ENCODE measurements around the gene SECISBP2.
"Not testable (repeated sequence)": the region's sequence is repeated elsewhere in the genome, so short reads cannot be mapped to it uniquely, and the experiment has no call there.

DNA sequence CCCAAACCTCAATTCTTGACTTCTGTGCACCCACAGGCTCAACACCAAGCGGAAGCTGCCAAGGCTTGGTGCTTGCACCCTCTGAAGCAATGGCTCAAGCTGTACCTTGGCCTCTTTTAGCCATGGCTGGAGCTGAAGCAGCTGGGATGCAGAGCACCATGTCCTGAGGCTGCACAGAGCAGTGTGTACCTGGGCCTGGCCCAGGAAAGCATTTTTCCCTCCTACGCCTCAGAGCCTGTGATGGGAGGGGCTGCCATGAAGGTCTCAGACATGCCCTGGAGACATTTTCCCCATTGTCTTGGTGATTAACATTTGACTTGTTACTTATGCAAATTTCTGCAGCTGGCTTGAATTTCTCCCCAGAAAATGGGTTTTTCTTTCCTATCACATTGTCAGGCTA, 42.3 kb upstream of the SECISBP2 start:
- TF ChIP-seq, protein P1, sequence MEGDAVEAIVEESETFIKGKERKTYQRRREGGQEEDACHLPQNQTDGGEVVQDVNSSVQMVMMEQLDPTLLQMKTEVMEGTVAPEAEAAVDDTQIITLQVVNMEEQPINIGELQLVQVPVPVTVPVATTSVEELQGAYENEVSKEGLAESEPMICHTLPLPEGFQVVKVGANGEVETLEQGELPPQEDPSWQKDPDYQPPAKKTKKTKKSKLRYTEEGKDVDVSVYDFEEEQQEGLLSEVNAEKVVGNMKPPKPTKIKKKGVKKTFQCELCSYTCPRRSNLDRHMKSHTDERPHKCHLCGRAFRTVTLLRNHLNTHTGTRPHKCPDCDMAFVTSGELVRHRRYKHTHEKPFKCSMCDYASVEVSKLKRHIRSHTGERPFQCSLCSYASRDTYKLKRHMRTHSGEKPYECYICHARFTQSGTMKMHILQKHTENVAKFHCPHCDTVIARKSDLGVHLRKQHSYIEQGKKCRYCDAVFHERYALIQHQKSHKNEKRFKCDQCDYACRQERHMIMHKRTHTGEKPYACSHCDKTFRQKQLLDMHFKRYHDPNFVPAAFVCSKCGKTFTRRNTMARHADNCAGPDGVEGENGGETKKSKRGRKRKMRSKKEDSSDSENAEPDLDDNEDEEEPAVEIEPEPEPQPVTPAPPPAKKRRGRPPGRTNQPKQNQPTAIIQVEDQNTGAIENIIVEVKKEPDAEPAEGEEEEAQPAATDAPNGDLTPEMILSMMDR (conservative IDR thresholded peaks at IDR 0.05 in 1 of 2, IDR thresholded peaks at IDR 0.05 in 1 of 2; ENCODE audit: extremely low read depth in 1 of 2, insufficient read depth in 1 of 2, low read depth in 1 of 2, low read length in 2 of 2): not testable (repeated sequence)
- not testable (repeated sequence) for TF ChIP-seq EZH2 (IDR thresholded peaks at IDR 0.05; ENCODE audit: borderline replicate concordance, low read length)
